H9 (cell line): ENCODE measurements around the gene SLC23A2. TPM values are rescaled to one million over a fixed set of nuclear protein-coding genes. Genes with fewer than 3 reads are reported as not detected.

Experiments used
- DNase-seq: peaks from one replicate; pipeline ENCODE4 v3.0.0-alpha.2; 2017
- H2AFZ ChIP-seq: one replicate; pipeline ENCODE4 v1.6.1; 2013; ENCODE audit warnings: mild to moderate bottlenecking, low read length, control low read depth, moderate library complexity
- H2AK5ac ChIP-seq: 2 replicates; pipeline ENCODE4 v1.6.1; 2013; ENCODE audit warnings: low read length, control low read depth, mixed read lengths; ENCODE audit not compliant: insufficient read length
- H2BK120ac ChIP-seq: one replicate; pipeline ENCODE4 v1.6.1; 2013; ENCODE audit warnings: low read depth, mild to moderate bottlenecking, low read length, control low read depth, inconsistent platforms; ENCODE audit not compliant: poor library complexity, severe bottlenecking
- H2BK12ac ChIP-seq: 2 replicates; pipeline ENCODE4 v1.6.1; 2013; ENCODE audit warnings: low read length, control low read depth, mixed read lengths, low read depth; ENCODE audit not compliant: insufficient read length
- H2BK15ac ChIP-seq: 2 replicates; pipeline ENCODE4 v1.6.1; 2013; ENCODE audit warnings: low read depth, low read length, control low read depth
- H2BK20ac ChIP-seq: one replicate; pipeline ENCODE4 v1.6.1; 2013; ENCODE audit warnings: low read depth, mild to moderate bottlenecking, low read length, control low read depth, inconsistent platforms; ENCODE audit not compliant: poor library complexity, severe bottlenecking
- H2BK5ac ChIP-seq: 2 replicates; pipeline ENCODE4 v1.6.1; 2013; ENCODE audit warnings: low read length, control low read depth, mixed read lengths; ENCODE audit not compliant: insufficient read length
- H3K14ac ChIP-seq: 2 replicates; pipeline ENCODE4 v1.6.1; 2013; ENCODE audit warnings: low read length, control low read depth; ENCODE audit not compliant: insufficient read depth
- H3K18ac ChIP-seq: 2 replicates; pipeline ENCODE4 v1.6.1; 2013; ENCODE audit warnings: low read depth, mild to moderate bottlenecking, mixed read lengths, low read length, control low read depth; ENCODE audit not compliant: insufficient read length
- H3K23ac ChIP-seq: 2 replicates; pipeline ENCODE4 v1.6.1; 2013; ENCODE audit warnings: low read length, control low read depth, mixed read lengths, low read depth; ENCODE audit not compliant: insufficient read length
- H3K23me2 ChIP-seq: 2 replicates; pipeline ENCODE4 v1.6.1; 2013; ENCODE audit warnings: low read depth, mild to moderate bottlenecking, mixed read lengths, low read length, control low read depth; ENCODE audit not compliant: insufficient read length, poor library complexity, severe bottlenecking
- H3K27ac ChIP-seq: 2 replicates; pipeline ENCODE4 v1.5.1; 2013; ENCODE audit warnings: low read length, control low read depth, mixed read lengths, low read depth; ENCODE audit not compliant: insufficient read length
- H3K27me3 ChIP-seq: 2 replicates; pipeline ENCODE4 v1.6.1; 2013; ENCODE audit warnings: low read length, control low read depth, inconsistent platforms; ENCODE audit not compliant: insufficient read depth
- H3K4ac ChIP-seq: 2 replicates; pipeline ENCODE4 v1.6.1; 2013; ENCODE audit warnings: low read depth, mild to moderate bottlenecking, control low read depth, inconsistent platforms, low read length, moderate library complexity
- H3K4me1 ChIP-seq: 2 replicates; pipeline ENCODE4 v1.6.1; 2013; ENCODE audit warnings: low read length, control low read depth, inconsistent platforms; ENCODE audit not compliant: insufficient read depth
- H3K4me2 ChIP-seq: 2 replicates; pipeline ENCODE4 v1.6.1; 2013; ENCODE audit warnings: low read length, control low read depth, mixed read lengths; ENCODE audit not compliant: insufficient read length, insufficient read depth
- H3K56ac ChIP-seq: 2 replicates; pipeline ENCODE4 v1.6.1; 2013; ENCODE audit warnings: low read depth, mild to moderate bottlenecking, mixed read lengths, low read length, control low read depth; ENCODE audit not compliant: insufficient read length
- H3K79me1 ChIP-seq: 2 replicates; pipeline ENCODE4 v1.6.1; 2013; ENCODE audit warnings: low read depth, mild to moderate bottlenecking, moderate library complexity, low read length, control low read depth, inconsistent platforms; ENCODE audit not compliant: insufficient read depth, poor library complexity, severe bottlenecking
- H3K79me2 ChIP-seq: 2 replicates; pipeline ENCODE4 v1.6.1; 2013; ENCODE audit warnings: low read length, control low read depth, inconsistent platforms; ENCODE audit not compliant: insufficient read depth
- H3K9ac ChIP-seq: 2 replicates; pipeline ENCODE4 v1.6.1; 2013; ENCODE audit warnings: low read length, control low read depth, mixed read lengths; ENCODE audit not compliant: insufficient read length; ENCODE audit errors: extremely low read depth
- H3K9me3 ChIP-seq: one replicate; pipeline ENCODE4 v1.6.1; 2013; ENCODE audit warnings: low read depth, low read length, inconsistent platforms; ENCODE audit not compliant: control insufficient read depth
- H3T11ph ChIP-seq: one replicate; pipeline ENCODE4 v1.6.1; 2013; ENCODE audit warnings: mild to moderate bottlenecking, low read length, control low read depth, inconsistent platforms
- H4K20me1 ChIP-seq: one replicate; pipeline ENCODE4 v1.6.1; 2013; ENCODE audit not compliant: control insufficient read depth, insufficient read length, insufficient read depth
- H4K5ac ChIP-seq: 2 replicates; pipeline ENCODE4 v1.6.1; 2013; ENCODE audit warnings: low read depth, mild to moderate bottlenecking, mixed read lengths, low read length, control low read depth; ENCODE audit not compliant: insufficient read length
- H4K8ac ChIP-seq: replicated peaks from 2 replicates; pipeline ENCODE4 v1.6.1; 2013; ENCODE audit warnings: low read length, control low read depth, mixed read lengths, low read depth; ENCODE audit not compliant: insufficient read length
- H4K91ac ChIP-seq: 2 replicates; pipeline ENCODE4 v1.6.1; 2013; ENCODE audit warnings: low read depth, mild to moderate bottlenecking, moderate library complexity, mixed read lengths, low read length, control low read depth; ENCODE audit not compliant: insufficient read length
- H3K27ac Mint-ChIP-seq, 3 experiments: 2 replicates in 2 of 3; 3 replicates in 1 of 3; pipeline ENCODE4 v1.8.0; 2020 to 2021; ENCODE audit warnings: mixed read lengths in 3 of 3, mild to moderate bottlenecking in 1 of 3, moderate library complexity in 1 of 3
- H3K27me3 Mint-ChIP-seq: 2 replicates; pipeline ENCODE4 v1.8.0; 2021; ENCODE audit warnings: low read depth, mild to moderate bottlenecking, moderate library complexity, mixed read lengths
- H3K36me3 Mint-ChIP-seq, 3 experiments: 2 replicates in 2 of 3; 3 replicates in 1 of 3; pipeline ENCODE4 v1.8.0; 2020 to 2021; ENCODE audit warnings: low read depth in 3 of 3, mixed read lengths in 3 of 3; ENCODE audit not compliant: insufficient read depth in 1 of 3
- H3K4me1 Mint-ChIP-seq, 2 experiments: 2 replicates each; pipeline ENCODE4 v1.8.0; 2020; ENCODE audit warnings: mixed read lengths in 2 of 2
- H3K4me3 Mint-ChIP-seq, 2 experiments: 2 replicates in 1 of 2; 3 replicates in 1 of 2; pipeline ENCODE4 v1.8.0; 2020 to 2021; ENCODE audit warnings: mild to moderate bottlenecking in 2 of 2, mixed read lengths in 2 of 2, moderate library complexity in 1 of 2
- H3K9me3 Mint-ChIP-seq, 2 experiments: 2 replicates in 1 of 2; 3 replicates in 1 of 2; pipeline ENCODE4 v1.8.0; 2020; ENCODE audit warnings: mild to moderate bottlenecking in 2 of 2, mixed read lengths in 2 of 2, moderate library complexity in 1 of 2
- CTCF ChIP-seq: fragments of 200-600 bp; sonication (generic); conservative IDR thresholded peaks from 3 replicates; pipeline ENCODE4 v1.8.0; 2021; ENCODE audit warnings: antibody characterized with exemption, mild to moderate bottlenecking
- WGBS: extraction: QIAGEN DNeasy Blood & Tissue Kit; methylation state at CpG from one replicate; pipeline ENCODE4 v1.1.7; 2013; ENCODE audit warnings: missing lambda C conversion rate, low lambda C conversion rate, mixed read lengths; ENCODE audit not compliant: insufficient read length; ENCODE audit errors: extremely low coverage; 5-methylcytosine and 5-hydroxymethylcytosine counted together
- total RNA-seq: library from RNA; stranded (reverse); gene quantifications from 2 replicates; pipeline ENCODE4 v1.2.1, GENCODE V29; 2021

Gene SLC23A2
- total RNA-seq, 1 experiment from 2014 or later = 16.5 TPM

DNA sequence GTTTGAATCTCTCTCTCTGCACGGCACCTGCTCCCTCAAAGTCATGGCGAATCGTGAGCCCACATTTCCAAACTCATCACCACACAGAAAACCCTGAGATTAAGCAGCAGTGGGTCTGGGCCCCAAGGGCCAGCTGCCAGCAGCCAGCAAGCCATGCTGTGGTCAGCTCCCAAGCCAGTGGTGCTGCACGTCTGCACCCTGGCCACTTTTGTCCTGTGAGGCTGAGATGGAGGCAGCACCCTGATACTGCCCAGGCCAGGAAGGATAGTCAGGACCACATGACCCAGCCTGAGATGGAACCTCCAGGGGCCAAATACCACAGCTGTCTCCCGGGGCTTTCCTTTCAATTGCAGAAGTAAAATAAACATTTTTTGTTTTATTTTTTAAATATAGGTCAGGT is 185.7 kb downstream of the SLC23A2 start:
- Histone ChIP-seq H3K4me2 (no peak overlapping the region), H3K4me1 (no peaks in the 10 kb centered on the region; the same call in 1 of the 2 replicates), H2BK12ac (no peak overlapping the region), H3K18ac (no peak overlapping the region), H2AK5ac (no peak overlapping the region), H2BK5ac (no peak overlapping the region), H4K20me1 (no peaks in the 10 kb centered on the region), H3K56ac (no peak overlapping the region), H3K14ac (no peak overlapping the region), H3T11ph (no peak overlapping the region), H3K27ac (no peak overlapping the region), H3K23me2 (no peaks in the 10 kb centered on the region), H2AFZ (no peak overlapping the region), H3K79me2 (no peaks in the 10 kb centered on the region), H3K9ac (no peak overlapping the region), H3K79me1 (no peaks in the 10 kb centered on the region), H2BK120ac (no peak overlapping the region), H3K23ac (no peak overlapping the region), H2BK15ac (no peak overlapping the region), H4K91ac (no peak overlapping the region), H3K9me3 (no peaks in the 10 kb centered on the region), H4K8ac (no peak overlapping the region), H4K5ac (no peak overlapping the region), H2BK20ac (no peak overlapping the region), H3K27me3 (no peaks in the 10 kb centered on the region), H3K4ac (no peak overlapping the region)
- H3K9me3 Mint-ChIP-seq = no peaks in the 10 kb centered on the region; a peak in 2 of 5 replicates
- no CpG with 5 or more reads among the region's 5 CpGs for WGBS
- peaks cover 15 to 23% of the 10 kb centered on the region in 2 experiments for H3K4me1 Mint-ChIP-seq
- no peak for TF ChIP-seq CTCF
- no peak overlapping the region for H3K4me3 Mint-ChIP-seq
- peaks cover under 1% of the 10 kb centered on the region for H3K27me3 Mint-ChIP-seq
- no peak overlapping the region; a peak in 1 of 7 replicates for H3K27ac Mint-ChIP-seq
- peaks cover 0 to 9% (median 4%) of the 10 kb centered on the region in 3 experiments; a peak in 4 of 7 replicates for H3K36me3 Mint-ChIP-seq
- DNase-seq = no peak
